Endothelial cell of umbilical vein (primary cell): ENCODE measurements around the gene DYRK3. TPM values are rescaled to one million over a fixed set of nuclear protein-coding genes. Genes with fewer than 3 reads are reported as not detected.

Source experiments
- BruUV-seq: library from RNA; stranded (reverse); fragments of 400-500 nt; replicated peaks from 2 replicates; lab custom pipeline; 2021; lab: Mats Ljungman, UMichigan
- CTCF ChIA-PET: fragments of 300-600, 350-600 bp; sonication (Branson Sonifier 250); formaldehyde crosslinking; loops from one replicate; lab custom pipeline; 2021; ENCODE audit warnings: antibody characterized with exemption, inconsistent platforms; lab: Charles Lee
- POLR2A ChIA-PET: fragments of 300-600, 350-600 bp; sonication (Branson Sonifier 250); formaldehyde crosslinking; loops from one replicate; lab custom pipeline; 2021; ENCODE audit warnings: antibody characterized with exemption, inconsistent platforms; lab: Charles Lee
- DNase-seq: peaks from one replicate; pipeline ENCODE4 v3.0.0-alpha.2; 2011; ENCODE audit warnings: low read depth, low spot score
- FAIRE-seq: peaks from 2 replicates; lab custom pipeline; 2011; peaks lifted over from hg19 to GRCh38; lab: Jason Lieb, UNC
- H2AFZ ChIP-seq: 2 replicates; pipeline ENCODE4 v1.6.0; 2012; ENCODE audit warnings: low read depth, low read length, control low read depth, inconsistent platforms
- H3K27ac ChIP-seq: 2 replicates; pipeline ENCODE4 v1.5.1; 2011; ENCODE audit warnings: low read depth, mild to moderate bottlenecking, control low read depth, low read length, moderate library complexity; ENCODE audit not compliant: insufficient read depth
- H3K27me3 ChIP-seq, 2 experiments: 2 replicates each; pipeline versions ENCODE4 v1.6.0 to v1.6.1; 2011; ENCODE audit warnings: low read length in 2 of 2, mixed read lengths in 1 of 2; ENCODE audit not compliant: control insufficient read depth in 2 of 2, insufficient read depth in 2 of 2
- H3K36me3 ChIP-seq, 2 experiments: 2 replicates in 1 of 2; 3 replicates in 1 of 2; pipeline ENCODE4 v1.5.1; 2011; ENCODE audit warnings: low read length in 2 of 2, mild to moderate bottlenecking in 1 of 2, moderate library complexity in 1 of 2; ENCODE audit not compliant: control insufficient read depth in 2 of 2, insufficient read depth in 2 of 2; ENCODE audit errors: extremely low read depth in 1 of 2
- H3K4me1 ChIP-seq: 3 replicates; pipeline ENCODE4 v1.5.1; 2011; ENCODE audit warnings: mild to moderate bottlenecking, low read length; ENCODE audit not compliant: control insufficient read depth, insufficient read depth; ENCODE audit errors: extremely low read depth
- H3K4me2 ChIP-seq: 2 replicates; pipeline ENCODE4 v1.6.1; 2011; ENCODE audit warnings: low read length, control low read depth, mixed read lengths; ENCODE audit not compliant: insufficient read depth
- H3K4me3 ChIP-seq, 3 experiments: fragments of 200-600 bp in 1 of 3; sonication (generic), shearing (Covaris generic) in 1 of 3; replicated peaks in 1 of 3; 2 replicates each; pipeline ENCODE4 v1.5.1; 2011 to 2016; ENCODE audit warnings: control low read depth in 3 of 3, low read length in 3 of 3, mild to moderate bottlenecking in 2 of 3, inconsistent platforms in 1 of 3, low read depth in 1 of 3, moderate library complexity in 1 of 3; ENCODE audit not compliant: insufficient read depth in 1 of 3
- H3K79me2 ChIP-seq: 2 replicates; pipeline ENCODE4 v1.6.0; 2012; ENCODE audit warnings: low read length, inconsistent platforms; ENCODE audit not compliant: control insufficient read depth, insufficient read depth
- H3K9ac ChIP-seq: replicated peaks from 2 replicates; pipeline ENCODE3; 2011; ENCODE audit warnings: low read length, control low read depth; ENCODE audit not compliant: insufficient read depth; ENCODE audit errors: extremely low read depth
- H3K9me1 ChIP-seq: replicated peaks from 3 replicates; pipeline ENCODE4 v1.6.0; 2011; ENCODE audit warnings: mild to moderate bottlenecking, low read length; ENCODE audit not compliant: control insufficient read depth, insufficient read depth; ENCODE audit errors: extremely low read depth
- H3K9me3 ChIP-seq: replicated peaks from 2 replicates; pipeline ENCODE4 v1.5.1; 2012; ENCODE audit warnings: low read length, inconsistent platforms; ENCODE audit not compliant: control insufficient read depth, insufficient read depth
- H4K20me1 ChIP-seq: replicated peaks from 2 replicates; pipeline ENCODE3; 2011; ENCODE audit warnings: mild to moderate bottlenecking, low read length; ENCODE audit not compliant: control insufficient read depth, insufficient read depth; ENCODE audit errors: extremely low read depth
- CTCF ChIP-seq, 2 donors: IDR thresholded peaks; 1 replicate in 1 of 2; 2 replicates in 1 of 2; pipeline ENCODE4 v1.5.1; 2011; ENCODE audit warnings: low read length in 2 of 2, mild to moderate bottlenecking in 2 of 2, moderate library complexity in 2 of 2, control low read depth in 1 of 2, inconsistent platforms in 1 of 2, low read depth in 1 of 2; ENCODE audit not compliant: insufficient read depth in 1 of 2; ENCODE audit errors: extremely low read depth in 1 of 2
- EZH2 ChIP-seq: IDR thresholded peaks from 2 replicates; pipeline ENCODE4 v1.6.1; 2012; ENCODE audit warnings: borderline replicate concordance, low read depth, mild to moderate bottlenecking, moderate library complexity, low read length, inconsistent platforms; ENCODE audit not compliant: severe bottlenecking
- MAX ChIP-seq: IDR thresholded peaks from 2 replicates; pipeline ENCODE4 v1.6.1; 2011; ENCODE audit not compliant: insufficient read depth, insufficient read length
- POLR2A ChIP-seq: IDR thresholded peaks from 2 replicates; pipeline ENCODE4 v1.6.1; 2012; ENCODE audit warnings: low read depth, mild to moderate bottlenecking, control low read depth, low read length
- POLR2AphosphoS5 ChIP-seq: IDR thresholded peaks from 2 replicates; pipeline ENCODE4 v1.6.1; 2012; ENCODE audit warnings: low read depth, mild to moderate bottlenecking, control low read depth, low read length, moderate library complexity; ENCODE audit not compliant: insufficient read depth
- dilution Hi-C: fragments of 300-500 bp; cut with MboI; formaldehyde crosslinking; loops from one replicate; pipeline ENCODE4 v1.15.0; 2019; ENCODE audit warnings: low sequenced_read_pairs; ENCODE audit not compliant: extremely low pct_ligation_motif_present
- intact Hi-C: fragments of 100-400 bp; cut with micrococcal nuclease; formaldehyde crosslinking; loops from one replicate; pipeline ENCODE4 v1.10.0; 2022
- polyA plus RNA-seq, 4 experiments: library from polyadenylated mRNA; depleted of rRNA in 3 of 4; stranded (reverse) in 3 of 4; unstranded in 1 of 4; fragments of >200 nt; gene quantifications; 2 replicates each; pipeline versions ENCODE4 v1.2.1 to v1.2.3, GENCODE V29; 2011 to 2012; ENCODE audit warnings: missing spikeins in 1 of 4
- total RNA-seq: library from RNA; stranded (reverse); gene quantifications from 2 replicates; pipeline ENCODE4 v1.2.3, GENCODE V29; 2021

The DYRK3 gene
- total and polyA plus RNA-seq, 2 donors (not counting 3 experiments of a cell fraction or from before 2014, with no cell fraction given), result 3.4 to 7.4 TPM

- intact Hi-C loops, result no loop called here
These were observed 26.0 kb downstream of the DYRK3 start for GRCh38 chr1:206661161-206661820.

More at GRCh38 chr1:206661161-206661820, 26.0 kb downstream of the DYRK3 start:
- POLR2A ChIA-PET, result no interaction called here
- Histone ChIP-seq H4K20me1 (no peaks in the 10 kb centered on the region), H3K79me2 (no peaks in the 10 kb centered on the region), H3K4me3 (no peak overlapping the region), H3K9me1 (no peaks in the 10 kb centered on the region), H3K27me3 (peaks cover 43 to 44% of the 10 kb centered on the region in 2 experiments), H3K4me2 (no peak overlapping the region), H2AFZ (no peak overlapping the region), H3K9ac (no peak overlapping the region), H3K4me1 (no peaks in the 10 kb centered on the region), H3K27ac (no peak overlapping the region), H3K9me3 (no peaks in the 10 kb centered on the region), H3K36me3 (no peaks in the 10 kb centered on the region)
- no peak for FAIRE-seq
- CTCF ChIA-PET, result interaction anchor here (1.1 to 15.0 kb wide), 6 partner anchors 13 to 182 kb away, joined by 3 to 663 read pairs (median 26); partner anchors contain the start of gene DYRK3
- no TSS peak for BruUV-seq
- TF ChIP-seq MAX (no peak), POLR2AphosphoS5 (no peak), POLR2A (no peak), CTCF (IDR thresholded peaks at IDR 0.05; ENCODE audit: extremely low read depth in 1 of 2, insufficient read depth in 1 of 2, low read depth in 1 of 2, low read length in 2 of 2) (no peak), EZH2 (no peak)
- dilution Hi-C loops, result no loop called here
- no peak for DNase-seq
